Endothelial cell of umbilical vein (primary cell): ENCODE data around the gene RALGAPA1.

Experiments
- FOS ChIP-seq: IDR thresholded peaks from 2 replicates; pipeline ENCODE4 v1.6.1; 2011; ENCODE audit warnings: mild to moderate bottlenecking, low read length, moderate library complexity, borderline replicate concordance; ENCODE audit not compliant: insufficient read depth
- MAX ChIP-seq: IDR thresholded peaks from 2 replicates; pipeline ENCODE4 v1.6.1; 2011; ENCODE audit not compliant: insufficient read depth, insufficient read length
- MYC ChIP-seq: IDR thresholded peaks from one replicate; pipeline ENCODE4 v1.6.1; 2011; ENCODE audit warnings: mild to moderate bottlenecking, low read depth, low read length
- POLR2A ChIP-seq: IDR thresholded peaks from 2 replicates; pipeline ENCODE4 v1.6.1; 2012; ENCODE audit warnings: low read depth, mild to moderate bottlenecking, control low read depth, low read length
- POLR2AphosphoS5 ChIP-seq: IDR thresholded peaks from 2 replicates; pipeline ENCODE4 v1.6.1; 2012; ENCODE audit warnings: low read depth, mild to moderate bottlenecking, control low read depth, low read length, moderate library complexity; ENCODE audit not compliant: insufficient read depth
- TF ChIP-seq, protein P1 (sequence below), 2 donors: IDR thresholded peaks; 1 replicate in 1 of 2; 2 replicates in 1 of 2; pipeline ENCODE4 v1.5.1; 2011; ENCODE audit warnings: low read length in 2 of 2, mild to moderate bottlenecking in 2 of 2, moderate library complexity in 2 of 2, control low read depth in 1 of 2, inconsistent platforms in 1 of 2, low read depth in 1 of 2; ENCODE audit not compliant: insufficient read depth in 1 of 2; ENCODE audit errors: extremely low read depth in 1 of 2

GRCh38 chr14:35573911-35574310, 235.2 kb downstream of the RALGAPA1 start:
- TF ChIP-seq POLR2A (no peak), POLR2AphosphoS5 (no peak), MAX (no peak), MYC (no peak), FOS (no peak)
- TF ChIP-seq, protein P1, sequence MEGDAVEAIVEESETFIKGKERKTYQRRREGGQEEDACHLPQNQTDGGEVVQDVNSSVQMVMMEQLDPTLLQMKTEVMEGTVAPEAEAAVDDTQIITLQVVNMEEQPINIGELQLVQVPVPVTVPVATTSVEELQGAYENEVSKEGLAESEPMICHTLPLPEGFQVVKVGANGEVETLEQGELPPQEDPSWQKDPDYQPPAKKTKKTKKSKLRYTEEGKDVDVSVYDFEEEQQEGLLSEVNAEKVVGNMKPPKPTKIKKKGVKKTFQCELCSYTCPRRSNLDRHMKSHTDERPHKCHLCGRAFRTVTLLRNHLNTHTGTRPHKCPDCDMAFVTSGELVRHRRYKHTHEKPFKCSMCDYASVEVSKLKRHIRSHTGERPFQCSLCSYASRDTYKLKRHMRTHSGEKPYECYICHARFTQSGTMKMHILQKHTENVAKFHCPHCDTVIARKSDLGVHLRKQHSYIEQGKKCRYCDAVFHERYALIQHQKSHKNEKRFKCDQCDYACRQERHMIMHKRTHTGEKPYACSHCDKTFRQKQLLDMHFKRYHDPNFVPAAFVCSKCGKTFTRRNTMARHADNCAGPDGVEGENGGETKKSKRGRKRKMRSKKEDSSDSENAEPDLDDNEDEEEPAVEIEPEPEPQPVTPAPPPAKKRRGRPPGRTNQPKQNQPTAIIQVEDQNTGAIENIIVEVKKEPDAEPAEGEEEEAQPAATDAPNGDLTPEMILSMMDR (IDR thresholded peaks at IDR 0.05; ENCODE audit: extremely low read depth in 1 of 2, insufficient read depth in 1 of 2, low read depth in 1 of 2, low read length in 2 of 2): no peak
